SK-N-MC (cell line): ENCODE data around the gene CLEC5A.

ENCODE experiments used
- EZH2 ChIP-seq: fragments of 200-600 bp; sonication (generic); IDR thresholded peaks from one replicate; pipeline ENCODE4 v1.6.1; 2017; ENCODE audit warnings: antibody characterized with exemption
- FOXP2 ChIP-seq: optimal IDR thresholded peaks from 2 replicates; pipeline ENCODE3; 2011; ENCODE audit warnings: mild to moderate bottlenecking, moderate library complexity; ENCODE audit not compliant: insufficient read depth; ENCODE audit errors: extremely low read length, control extremely low read depth
- POLR2AphosphoS5 ChIP-seq: IDR thresholded peaks from 2 replicates; pipeline ENCODE4 v1.6.1; 2012; ENCODE audit warnings: mild to moderate bottlenecking, low read depth, low read length, borderline replicate concordance

- TF ChIP-seq EZH2 (no peak), POLR2AphosphoS5 (no peak), FOXP2 (no peak)
These were observed 40.5 kb downstream of the CLEC5A start for GRCh38 chr7:141906285-141906684.
